Osteocyte (in vitro differentiated cells): ENCODE data around the gene ETFA. TPM values are rescaled to one million over a fixed set of nuclear protein-coding genes. Genes with fewer than 3 reads are reported as not detected.

ENCODE experiments used
- DNase-seq: peaks from one replicate; pipeline ENCODE4 v3.0.0; 2021; ENCODE audit warnings: mixed read lengths; ENCODE audit not compliant: unreplicated experiment; ENCODE audit errors: extremely low spot score
- H3K27ac Mint-ChIP-seq: one replicate; pipeline ENCODE4 v1.8.0; 2021; ENCODE audit warnings: mild to moderate bottlenecking, mixed read lengths; ENCODE audit not compliant: unreplicated experiment
- H3K27me3 Mint-ChIP-seq: one replicate; pipeline ENCODE4 v1.8.0; 2021; ENCODE audit warnings: mixed read lengths; ENCODE audit not compliant: unreplicated experiment
- H3K36me3 Mint-ChIP-seq: one replicate; pipeline ENCODE4 v1.8.0; 2021; ENCODE audit warnings: mixed read lengths; ENCODE audit not compliant: unreplicated experiment
- H3K4me1 Mint-ChIP-seq: one replicate; pipeline ENCODE4 v1.8.0; 2021; ENCODE audit warnings: mixed read lengths; ENCODE audit not compliant: unreplicated experiment
- H3K4me3 Mint-ChIP-seq: one replicate; pipeline ENCODE4 v1.8.0; 2021; ENCODE audit warnings: mild to moderate bottlenecking, moderate library complexity, mixed read lengths; ENCODE audit not compliant: unreplicated experiment
- H3K9me3 Mint-ChIP-seq: one replicate; pipeline ENCODE4 v1.8.0; 2021; ENCODE audit warnings: mixed read lengths; ENCODE audit not compliant: unreplicated experiment
- total RNA-seq: library from RNA; stranded (reverse); gene quantifications from 2 replicates; pipeline ENCODE4 v1.2.1, GENCODE V29; 2021
- TF ChIP-seq, protein P1 (sequence below): fragments of 200-600 bp; sonication (generic); IDR thresholded peaks from 2 replicates; pipeline ENCODE4 v1.5.0; 2021; ENCODE audit warnings: antibody characterized with exemption, mild to moderate bottlenecking, moderate library complexity

Gene ETFA
- total RNA-seq, 1 donor from 2014 or later = 98.2 TPM

DNA sequence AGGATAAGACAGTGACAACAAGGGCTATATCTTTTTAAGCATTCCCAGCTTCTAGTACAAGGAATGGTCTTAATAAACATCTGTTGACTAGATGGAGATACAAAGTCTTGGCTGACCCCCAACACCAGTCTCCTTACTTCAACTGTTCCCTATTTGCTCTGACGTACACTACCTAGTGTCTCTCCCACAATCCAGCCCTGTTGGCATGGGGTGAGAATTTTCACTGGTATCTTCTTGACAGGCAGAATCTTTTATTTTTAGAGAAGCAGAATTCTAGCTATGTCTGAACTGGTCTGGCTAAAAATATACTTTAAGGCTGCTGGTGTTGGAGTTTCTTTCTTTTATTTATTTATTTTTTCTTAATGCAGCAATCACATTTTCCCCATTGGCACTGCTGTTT lies 82.0 kb downstream of the ETFA start:
- TF ChIP-seq, protein P1, sequence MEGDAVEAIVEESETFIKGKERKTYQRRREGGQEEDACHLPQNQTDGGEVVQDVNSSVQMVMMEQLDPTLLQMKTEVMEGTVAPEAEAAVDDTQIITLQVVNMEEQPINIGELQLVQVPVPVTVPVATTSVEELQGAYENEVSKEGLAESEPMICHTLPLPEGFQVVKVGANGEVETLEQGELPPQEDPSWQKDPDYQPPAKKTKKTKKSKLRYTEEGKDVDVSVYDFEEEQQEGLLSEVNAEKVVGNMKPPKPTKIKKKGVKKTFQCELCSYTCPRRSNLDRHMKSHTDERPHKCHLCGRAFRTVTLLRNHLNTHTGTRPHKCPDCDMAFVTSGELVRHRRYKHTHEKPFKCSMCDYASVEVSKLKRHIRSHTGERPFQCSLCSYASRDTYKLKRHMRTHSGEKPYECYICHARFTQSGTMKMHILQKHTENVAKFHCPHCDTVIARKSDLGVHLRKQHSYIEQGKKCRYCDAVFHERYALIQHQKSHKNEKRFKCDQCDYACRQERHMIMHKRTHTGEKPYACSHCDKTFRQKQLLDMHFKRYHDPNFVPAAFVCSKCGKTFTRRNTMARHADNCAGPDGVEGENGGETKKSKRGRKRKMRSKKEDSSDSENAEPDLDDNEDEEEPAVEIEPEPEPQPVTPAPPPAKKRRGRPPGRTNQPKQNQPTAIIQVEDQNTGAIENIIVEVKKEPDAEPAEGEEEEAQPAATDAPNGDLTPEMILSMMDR = no peak
- no peaks in the 10 kb centered on the region for H3K4me1 Mint-ChIP-seq
- H3K27ac Mint-ChIP-seq = no peak overlapping the region
- peaks cover 5% of the 10 kb centered on the region for H3K36me3 Mint-ChIP-seq
- no peaks in the 10 kb centered on the region for H3K9me3 Mint-ChIP-seq
- H3K4me3 Mint-ChIP-seq = no peak overlapping the region
- DNase-seq = no peak
- H3K27me3 Mint-ChIP-seq = no peaks in the 10 kb centered on the region

DNA sequence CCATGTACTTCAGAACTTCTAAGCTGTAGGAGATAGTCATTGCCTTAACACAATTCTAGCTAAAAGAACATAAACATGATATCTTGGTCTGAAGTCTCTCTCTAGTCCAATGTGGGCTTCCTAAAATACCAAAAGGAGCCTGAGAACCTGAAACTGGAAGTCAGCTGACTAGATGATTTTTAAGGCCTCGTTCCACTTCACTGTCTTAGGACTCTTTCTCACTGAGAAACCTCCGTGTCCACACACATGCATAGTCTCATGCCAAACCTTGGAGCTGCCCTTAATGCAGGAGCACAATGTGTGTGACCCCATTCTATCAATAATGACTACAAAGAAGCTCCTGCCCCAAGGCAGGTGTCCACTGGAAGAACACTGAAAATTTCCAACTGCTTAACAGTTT lies 87.7 kb downstream of the ETFA start:
- Mint-ChIP-seq H3K4me1 (no peaks in the 10 kb centered on the region), H3K27me3 (no peaks in the 10 kb centered on the region), H3K9me3 (peaks cover 9% of the 10 kb centered on the region), H3K4me3 (no peak overlapping the region), H3K27ac (no peak overlapping the region), H3K36me3 (peaks cover 23% of the 10 kb centered on the region)
- no peak for DNase-seq
- TF ChIP-seq, protein P1 = no peak

DNA sequence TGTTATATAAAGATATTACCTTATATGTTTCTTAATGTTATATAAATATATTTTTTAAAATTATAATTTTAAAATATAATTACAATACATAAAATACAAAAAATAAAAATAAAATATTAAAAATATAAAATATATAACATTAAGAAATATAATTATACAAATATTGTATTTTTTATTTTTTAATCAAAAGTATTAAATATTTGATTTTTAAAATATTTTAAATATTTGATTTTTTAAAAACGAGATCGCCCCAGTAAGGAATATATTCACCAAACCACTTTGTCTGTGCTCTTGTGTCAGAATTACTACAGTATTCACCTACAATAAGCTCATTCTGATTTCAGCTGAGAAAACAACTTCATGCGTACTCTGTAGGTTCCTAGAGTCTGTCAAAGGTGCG lies 89.1 kb downstream of the ETFA start:
- peaks cover 23% of the 10 kb centered on the region for H3K36me3 Mint-ChIP-seq
- TF ChIP-seq, protein P1 = no peak
- no peak overlapping the region for H3K4me3 Mint-ChIP-seq
- H3K27ac Mint-ChIP-seq = no peak overlapping the region
- DNase-seq = no peak
- no peaks in the 10 kb centered on the region for H3K27me3 Mint-ChIP-seq
- H3K4me1 Mint-ChIP-seq = peaks cover 6% of the 10 kb centered on the region
- peaks cover 9% of the 10 kb centered on the region for H3K9me3 Mint-ChIP-seq

DNA sequence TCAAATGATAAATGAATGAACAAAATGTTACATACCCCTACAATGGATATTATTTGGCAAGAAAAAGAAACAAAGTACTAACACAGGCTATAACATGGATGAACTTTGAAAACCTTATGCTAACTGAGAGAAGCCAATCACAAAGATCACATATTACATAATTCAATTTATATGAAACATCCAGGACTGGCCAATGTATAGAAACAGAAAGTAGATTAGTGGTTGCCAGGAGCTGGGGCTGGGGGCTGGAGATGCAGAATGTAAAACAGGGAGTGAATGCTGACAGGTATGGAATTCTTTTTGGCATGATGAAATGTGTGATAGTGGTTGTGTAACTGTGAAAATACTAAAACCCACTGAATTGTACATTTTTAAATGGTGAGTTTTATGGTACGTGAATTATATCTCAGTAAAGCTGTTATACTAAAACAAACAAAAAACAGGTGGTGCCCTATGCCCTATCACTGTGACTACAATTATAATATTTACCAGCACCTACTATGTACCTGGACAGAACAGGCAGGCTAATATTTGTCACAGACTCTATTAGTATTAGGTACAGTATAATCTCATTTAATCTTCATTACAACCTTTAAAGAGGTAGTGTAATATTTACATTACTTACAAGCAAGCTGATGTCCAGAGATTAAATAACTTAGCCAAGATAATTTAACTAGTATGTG lies 90.0 kb downstream of the ETFA start:
- H3K9me3 Mint-ChIP-seq = peaks cover 9% of the 10 kb centered on the region
- no peak for DNase-seq
- H3K27ac Mint-ChIP-seq = no peak overlapping the region
- TF ChIP-seq, protein P1 = no peak
- H3K4me3 Mint-ChIP-seq = no peak overlapping the region
- peaks cover 8% of the 10 kb centered on the region for H3K4me1 Mint-ChIP-seq
- H3K36me3 Mint-ChIP-seq = peaks cover 23% of the 10 kb centered on the region
- H3K27me3 Mint-ChIP-seq = no peaks in the 10 kb centered on the region

DNA sequence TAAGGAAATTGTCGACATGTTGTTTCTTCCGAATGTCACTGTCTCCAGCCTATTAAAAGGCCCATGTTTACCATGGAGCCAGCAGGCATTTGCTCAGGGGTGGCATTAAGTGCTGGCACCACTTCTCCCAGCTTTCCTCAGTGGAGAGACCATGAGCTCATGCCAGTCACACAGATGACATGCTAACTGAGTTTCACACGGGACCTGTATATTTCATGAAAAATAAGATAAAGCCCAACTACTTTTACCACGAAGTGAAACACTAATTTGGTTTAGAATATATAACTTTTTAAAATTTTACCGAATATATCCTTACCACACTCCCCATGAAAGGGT lies 93.4 kb downstream of the ETFA start:
- Mint-ChIP-seq H3K36me3 (peaks cover 31% of the 10 kb centered on the region), H3K4me1 (peaks cover 8% of the 10 kb centered on the region), H3K9me3 (peaks cover 9% of the 10 kb centered on the region), H3K27me3 (no peaks in the 10 kb centered on the region), H3K4me3 (no peak overlapping the region), H3K27ac (no peak overlapping the region)
- no peak for DNase-seq
- TF ChIP-seq, protein P1 = no peak
